GM18909 (cell line): ENCODE measurements around the gene NR2F2.

Source experiments
- ATAC-seq: cut with Tn5 transposase; IDR thresholded peaks from one replicate; pipeline ENCODE4 v1.9.1; 2021; ENCODE audit warnings: mild to moderate bottlenecking; ENCODE audit not compliant: unreplicated experiment, poor library complexity

Gene NR2F2

DNA sequence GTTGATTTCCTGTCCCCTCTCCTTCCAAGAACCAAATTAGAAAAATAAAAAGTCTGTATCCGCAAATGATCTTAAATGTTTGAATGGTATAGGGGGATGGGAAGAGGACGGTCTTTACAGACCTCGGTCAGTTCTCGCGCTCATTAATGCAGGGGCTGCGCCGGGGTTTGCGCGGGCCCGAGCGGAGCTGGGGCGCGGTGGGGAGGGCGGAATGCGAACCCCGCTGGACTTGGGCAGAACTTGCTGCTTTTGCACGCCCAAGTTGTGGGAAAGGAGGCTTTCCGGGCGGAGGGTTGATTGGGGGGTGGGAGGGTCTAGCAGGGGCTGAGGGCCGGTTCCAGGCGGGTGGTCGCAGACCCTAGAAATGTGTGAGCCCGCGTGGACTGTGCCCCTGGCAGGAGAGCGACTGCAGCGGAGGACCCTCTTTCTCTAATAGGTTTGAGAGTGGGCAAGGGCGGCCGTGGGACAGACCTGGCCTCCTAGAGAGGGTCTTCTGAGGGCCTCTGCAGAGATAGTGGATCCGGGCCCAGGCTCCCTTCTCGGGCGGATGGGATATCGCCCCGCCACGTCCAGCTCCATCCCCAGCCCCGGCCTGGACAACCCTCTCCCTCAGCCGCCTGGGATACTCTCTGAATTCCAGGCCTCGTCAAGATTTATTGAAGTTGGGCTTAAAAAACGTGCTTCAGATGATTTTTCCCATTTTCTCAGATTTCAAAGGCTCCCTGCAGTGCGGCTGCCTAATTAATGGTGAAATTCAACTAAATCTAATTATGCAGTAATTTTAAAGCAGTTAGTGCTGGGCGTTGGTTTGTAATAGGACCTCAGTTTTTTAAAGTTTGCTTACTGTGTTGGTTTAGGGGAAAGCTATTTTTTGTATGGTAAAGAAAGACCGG lies 11.3 kb downstream of the NR2F2 start:
- no peak for ATAC-seq

- ATAC-seq, result no peak
These were observed 12.1 kb downstream of the NR2F2 start for GRCh38 chr15:96342406-96343112.

DNA sequence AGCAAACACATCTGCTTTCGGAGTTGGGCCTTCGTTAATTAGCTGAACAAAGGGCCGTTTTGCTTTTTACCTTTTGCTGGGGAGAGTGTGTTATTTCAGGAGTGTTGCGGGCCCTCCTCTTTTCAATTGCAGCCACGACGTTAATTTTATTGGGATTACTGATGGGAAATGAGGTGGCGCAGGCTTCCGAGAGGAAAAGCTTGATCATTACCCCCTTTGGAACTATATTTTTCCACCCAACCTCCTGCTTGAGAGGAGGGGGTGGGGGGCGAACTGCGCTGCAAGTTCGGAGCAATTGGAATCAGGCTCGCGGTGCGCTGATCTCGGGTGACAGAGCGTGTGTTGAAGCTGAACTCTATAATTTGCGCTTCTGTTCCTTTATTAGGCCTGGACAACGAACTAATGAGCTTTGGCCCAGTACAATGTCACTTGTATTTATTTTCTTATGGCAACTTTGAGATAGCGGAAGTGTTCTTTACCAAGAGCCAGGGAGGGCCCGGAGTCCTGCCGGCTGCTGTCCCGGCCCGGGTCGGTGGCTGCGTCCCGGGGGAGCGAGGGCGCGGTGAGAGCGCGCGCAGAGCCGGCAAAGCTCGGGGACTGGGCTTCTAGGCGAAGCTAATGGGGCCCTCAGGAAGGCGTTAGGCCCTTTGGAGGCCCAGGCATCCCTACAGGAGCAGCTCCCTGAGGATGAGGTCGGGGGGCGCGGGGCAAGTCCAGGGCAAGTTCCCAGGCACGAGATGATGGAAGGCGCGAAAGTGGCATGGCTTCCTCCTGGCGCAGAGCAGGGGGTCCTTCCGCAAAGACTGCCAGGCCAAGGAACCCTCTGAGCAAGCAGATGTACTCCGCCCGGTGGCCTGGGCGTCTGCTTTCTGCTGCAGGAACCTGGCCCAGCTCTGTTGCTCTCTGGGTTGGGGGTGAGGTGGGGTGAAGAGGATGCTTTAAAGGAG lies 12.9 kb downstream of the NR2F2 start:
- no peak for ATAC-seq

DNA sequence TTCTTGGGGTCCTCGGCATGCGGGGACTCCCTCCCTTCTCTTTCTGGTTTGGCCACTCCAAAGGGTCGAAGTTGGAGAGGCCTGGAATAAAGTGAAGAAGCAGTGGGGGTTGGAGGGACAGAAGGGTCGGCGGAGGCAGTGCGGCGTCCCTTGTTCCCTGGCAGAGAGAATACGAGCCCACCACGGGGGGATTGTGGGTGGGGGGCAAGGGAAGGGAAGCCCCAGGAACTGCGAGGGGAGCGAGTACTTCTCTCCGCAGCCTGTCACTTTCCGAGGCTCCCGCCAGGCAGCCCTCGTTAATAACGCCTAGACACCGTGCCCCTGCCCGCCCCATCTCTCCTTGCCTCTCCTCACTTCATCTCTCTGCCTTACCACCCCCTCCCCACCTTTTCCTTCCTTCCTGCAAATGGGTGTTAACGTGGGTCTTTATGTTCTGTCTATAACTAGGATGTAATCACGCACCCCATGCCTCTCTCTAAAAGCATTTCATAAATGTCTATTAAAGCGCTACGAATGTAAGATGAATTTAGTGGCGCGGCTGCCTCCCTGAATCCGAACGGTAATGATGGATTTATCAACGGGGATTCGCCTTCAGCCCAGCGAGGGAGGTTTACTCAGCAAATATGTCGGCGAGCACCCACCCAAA lies 13.7 kb downstream of the NR2F2 start:
- ATAC-seq, result no peak

GRCh38 chr15:96344706-96345559 lies 14.4 kb downstream of the NR2F2 start:
- no peak for ATAC-seq

- ATAC-seq, result peak; percentile 73
These were observed 15.3 kb downstream of the NR2F2 start for GRCh38 chr15:96345560-96346399.

GRCh38 chr15:96346409-96346970 lies 16.0 kb downstream of the NR2F2 start:
- ATAC-seq, result no peak

GRCh38 chr15:96347181-96348111 lies 16.9 kb downstream of the NR2F2 start:
- no peak for ATAC-seq

- no peak for ATAC-seq
These were observed 17.9 kb downstream of the NR2F2 start for GRCh38 chr15:96348112-96349027.

GRCh38 chr15:96349034-96349856 lies 18.7 kb downstream of the NR2F2 start:
- no peak for ATAC-seq

DNA sequence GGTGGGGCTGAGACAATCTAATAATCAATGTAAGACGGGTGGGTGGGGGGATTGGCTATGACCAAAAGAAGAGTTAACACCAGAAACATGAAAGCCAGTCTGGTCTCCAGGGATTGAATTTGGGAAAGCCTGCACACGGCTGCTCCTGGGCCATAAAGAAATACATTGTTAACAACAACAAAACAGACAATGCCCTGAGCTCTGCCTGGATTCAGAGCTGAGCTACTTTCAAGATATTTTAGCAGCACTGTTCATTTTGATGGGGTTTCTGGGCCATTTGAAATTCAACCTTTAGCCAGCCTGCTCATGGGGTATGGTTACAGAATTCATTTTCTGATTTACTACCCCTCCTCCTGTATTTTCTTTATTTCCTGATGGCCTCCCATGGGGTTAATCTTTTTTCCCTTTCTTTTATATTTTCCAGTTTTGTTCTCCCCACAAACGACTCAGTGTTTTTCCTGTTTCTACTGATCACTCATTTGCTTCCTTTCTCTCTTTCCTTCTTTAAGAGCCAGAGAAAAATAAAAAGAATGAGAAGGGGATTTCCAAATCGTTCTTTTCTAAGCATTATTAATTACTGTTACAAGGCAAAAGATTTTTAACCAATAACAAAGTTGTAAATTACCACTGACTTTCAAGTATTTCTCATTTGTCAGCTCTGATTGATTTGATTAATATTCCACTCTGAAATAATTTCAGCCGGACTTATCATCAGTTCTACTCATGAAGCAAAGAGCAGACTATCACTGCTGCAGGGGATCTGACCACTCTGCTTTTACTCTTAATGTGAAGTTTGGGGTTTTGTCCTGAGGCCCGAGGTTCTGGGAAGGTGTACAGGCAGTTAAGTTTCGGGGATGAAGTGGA lies 19.6 kb downstream of the NR2F2 start:
- ATAC-seq, result no peak

GRCh38 chr15:96350934-96351724 lies 20.6 kb downstream of the NR2F2 start:
- no peak for ATAC-seq
